H1 (cell line): ENCODE measurements around the gene IL12B. TPM values are rescaled to one million over a fixed set of nuclear protein-coding genes. Genes with fewer than 3 reads are reported as not detected.

Experiments used
- CTCF ChIA-PET: fragments of 300-600 bp; sonication (Branson Sonifier 250); formaldehyde crosslinking; loops from one replicate; lab custom pipeline; 2021; ENCODE audit not compliant: partially characterized antibody; lab: Charles Lee
- POLR2A ChIA-PET: fragments of 300-600 bp; sonication (Branson Sonifier 250); formaldehyde crosslinking; loops from one replicate; lab custom pipeline; 2021; ENCODE audit warnings: inconsistent platforms; ENCODE audit not compliant: partially characterized antibody; lab: Charles Lee
- DNase-seq, 2 experiments: peaks; one replicate each; pipeline versions ENCODE4 v3.0.0 to v3.0.0-alpha.2; 2010 to 2022; ENCODE audit warnings: low spot score in 2 of 2, low read depth in 1 of 2, mixed read lengths in 1 of 2
- FAIRE-seq: peaks from 2 replicates; lab custom pipeline; 2011; peaks lifted over from hg19 to GRCh38; lab: Jason Lieb, UNC
- H2AFZ ChIP-seq: 2 replicates; pipeline ENCODE4 v1.8.1; 2012; ENCODE audit warnings: low read length, inconsistent platforms
- H2AK5ac ChIP-seq: 2 replicates; pipeline ENCODE4 v1.6.1; 2013; ENCODE audit warnings: low read depth, low read length
- H2BK120ac ChIP-seq: replicated peaks from 2 replicates; pipeline ENCODE3; 2013; ENCODE audit warnings: low read depth, low read length, inconsistent platforms
- H2BK12ac ChIP-seq: 2 replicates; pipeline ENCODE4 v1.6.1; 2013; ENCODE audit warnings: low read depth, low read length
- H2BK15ac ChIP-seq: 2 replicates; pipeline ENCODE4 v1.6.1; 2013; ENCODE audit warnings: low read length
- H2BK20ac ChIP-seq: 2 replicates; pipeline ENCODE4 v1.6.1; 2013; ENCODE audit warnings: low read length
- H2BK5ac ChIP-seq: 2 replicates; pipeline ENCODE4 v1.6.1; 2013; ENCODE audit warnings: low read depth, low read length
- H3K14ac ChIP-seq: 2 replicates; pipeline ENCODE4 v1.6.1; 2013; ENCODE audit warnings: inconsistent platforms; ENCODE audit not compliant: insufficient read length
- H3K18ac ChIP-seq: 2 replicates; pipeline ENCODE4 v1.6.1; 2013; ENCODE audit warnings: low read length; ENCODE audit errors: extremely low read depth
- H3K23ac ChIP-seq: 2 replicates; pipeline ENCODE4 v1.6.1; 2013; ENCODE audit warnings: inconsistent platforms; ENCODE audit not compliant: insufficient read length
- H3K23me2 ChIP-seq: 2 replicates; pipeline ENCODE4 v1.6.1; 2013; ENCODE audit warnings: low read depth, low read length
- H3K27ac ChIP-seq: 2 replicates; pipeline ENCODE4 v1.6.1; 2011; ENCODE audit warnings: low read depth, low read length, inconsistent platforms
- H3K27me3 ChIP-seq, 4 experiments: replicated peaks in 1 of 4; 1 replicate in 1 of 4; 2 replicates in 3 of 4; pipeline versions ENCODE4 v1.6.1 to v1.8.1; 2011 to 2013; ENCODE audit warnings: low read length in 3 of 4, mild to moderate bottlenecking in 3 of 4, inconsistent platforms in 2 of 4, mixed read lengths in 2 of 4, moderate library complexity in 1 of 4; ENCODE audit not compliant: control insufficient read depth in 3 of 4, insufficient read depth in 3 of 4; ENCODE audit errors: extremely low read depth in 1 of 4
- H3K36me3 ChIP-seq, 4 experiments: 2 replicates each; pipeline versions ENCODE4 v1.6.1 to v1.8.1; 2011 to 2013; ENCODE audit warnings: mild to moderate bottlenecking in 4 of 4, low read length in 3 of 4, moderate library complexity in 2 of 4, control low read depth in 1 of 4, inconsistent platforms in 1 of 4; ENCODE audit not compliant: insufficient read depth in 4 of 4, control insufficient read depth in 2 of 4
- H3K4ac ChIP-seq: replicated peaks from 2 replicates; pipeline ENCODE3; 2013; ENCODE audit warnings: low read length, low read depth, mixed read lengths, inconsistent platforms; ENCODE audit not compliant: insufficient read length
- H3K4me1 ChIP-seq, 4 experiments: replicated peaks in 1 of 4; 1 replicate in 1 of 4; 2 replicates in 3 of 4; pipeline versions ENCODE4 v1.6.1 to v1.8.1; 2011 to 2013; ENCODE audit warnings: low read length in 3 of 4, inconsistent platforms in 2 of 4, mixed read lengths in 1 of 4; ENCODE audit not compliant: insufficient read depth in 4 of 4, control insufficient read depth in 3 of 4
- H3K4me2 ChIP-seq, 2 experiments: 2 replicates each; pipeline versions ENCODE4 v1.6.1 to v1.8.1; 2011 to 2013; ENCODE audit warnings: low read depth in 2 of 2, low read length in 2 of 2, control low read depth in 1 of 2, inconsistent platforms in 1 of 2, mild to moderate bottlenecking in 1 of 2; ENCODE audit not compliant: insufficient read depth in 1 of 2
- H3K4me3 ChIP-seq, 4 experiments: fragments of 200-600, 300-600 bp in 1 of 4; sonication (generic), shearing (Covaris generic), sonication (Bioruptor Twin) in 1 of 4; 2 replicates each; pipeline versions ENCODE4 v1.5.1 to v1.8.1; 2011 to 2016; ENCODE audit warnings: low read length in 4 of 4, low read depth in 3 of 4, control low read depth in 2 of 4, inconsistent platforms in 2 of 4, mild to moderate bottlenecking in 2 of 4, mixed read lengths in 1 of 4, moderate library complexity in 1 of 4; ENCODE audit not compliant: insufficient read depth in 2 of 4; ENCODE audit errors: extremely low read depth in 1 of 4
- H3K56ac ChIP-seq: replicated peaks from 2 replicates; pipeline ENCODE3; 2013; ENCODE audit warnings: low read depth, mild to moderate bottlenecking, mixed read lengths, low read length, inconsistent platforms; ENCODE audit not compliant: insufficient read length
- H3K79me1 ChIP-seq: 2 replicates; pipeline ENCODE4 v1.6.1; 2013; ENCODE audit warnings: low read depth, low read length, control low read depth
- H3K79me2 ChIP-seq, 2 experiments: 2 replicates each; pipeline versions ENCODE4 v1.6.1 to v1.8.1; 2012 to 2013; ENCODE audit warnings: low read length in 2 of 2, mild to moderate bottlenecking in 2 of 2, inconsistent platforms in 1 of 2; ENCODE audit not compliant: insufficient read depth in 2 of 2, control insufficient read depth in 1 of 2
- H3K9ac ChIP-seq, 4 experiments: replicated peaks in 1 of 4; 1 replicate in 1 of 4; 2 replicates in 3 of 4; pipeline versions ENCODE4 v1.6.1 to v1.8.1; 2011 to 2013; ENCODE audit warnings: low read depth in 3 of 4, low read length in 3 of 4, control low read depth in 2 of 4, mild to moderate bottlenecking in 2 of 4, moderate library complexity in 2 of 4, inconsistent platforms in 1 of 4; ENCODE audit errors: extremely low read depth in 1 of 4
- H3K9me3 ChIP-seq, 2 experiments: 2 replicates each; pipeline versions ENCODE4 v1.6.1 to v1.8.1; 2012 to 2013; ENCODE audit warnings: mild to moderate bottlenecking in 2 of 2, moderate library complexity in 2 of 2, control low read depth in 1 of 2, inconsistent platforms in 1 of 2, low read depth in 1 of 2, low read length in 1 of 2, mixed read lengths in 1 of 2; ENCODE audit not compliant: insufficient read depth in 2 of 2
- H4K20me1 ChIP-seq, 2 experiments: replicated peaks in 1 of 2; 2 replicates each; pipeline versions ENCODE3 to v1.8.1; 2011 to 2013; ENCODE audit warnings: inconsistent platforms in 2 of 2, low read length in 2 of 2, mild to moderate bottlenecking in 1 of 2; ENCODE audit not compliant: insufficient read depth in 2 of 2, control insufficient read depth in 1 of 2
- H4K5ac ChIP-seq: 2 replicates; pipeline ENCODE4 v1.6.1; 2013; ENCODE audit warnings: low read length, low read depth, mixed read lengths, inconsistent platforms; ENCODE audit not compliant: insufficient read length
- H4K8ac ChIP-seq: 2 replicates; pipeline ENCODE4 v1.8.0; 2013; ENCODE audit warnings: mild to moderate bottlenecking, moderate library complexity, low read length, inconsistent platforms; ENCODE audit not compliant: insufficient read depth; ENCODE audit errors: extremely low read depth
- H4K91ac ChIP-seq: replicated peaks from 2 replicates; pipeline ENCODE3; 2013; ENCODE audit warnings: low read length, mixed read lengths, inconsistent platforms; ENCODE audit not compliant: insufficient read length
- CTBP2 ChIP-seq: IDR thresholded peaks from 2 replicates; pipeline ENCODE4 v1.7.0; 2011; ENCODE audit warnings: borderline replicate concordance, mild to moderate bottlenecking, moderate library complexity, mixed read lengths, low read length; ENCODE audit not compliant: insufficient read depth, insufficient read length
- WGBS, 2 experiments: shearing (Covaris generic) in 1 of 2; methylation state at CpG; one replicate each; pipeline versions ENCODE4 v1.1.6 to v1.1.7; 2013 to 2015; ENCODE audit warnings: low lambda C conversion rate in 2 of 2, mixed read lengths in 2 of 2, inconsistent platforms in 1 of 2, low coverage in 1 of 2, missing lambda C conversion rate in 1 of 2; ENCODE audit not compliant: insufficient replicate concordance in 2 of 2, insufficient coverage in 1 of 2, insufficient read length in 1 of 2; ENCODE audit errors: extremely low coverage in 1 of 2, missing lambda C conversion rate in 1 of 2; 5-methylcytosine and 5-hydroxymethylcytosine counted together
- polyA plus RNA-seq, 7 experiments: library from polyadenylated mRNA; depleted of rRNA in 3 of 7; stranded (reverse) in 5 of 7; unstranded in 2 of 7; fragments of >200 nt in 5 of 7; fragments of 200-250 nt in 2 of 7; gene quantifications; 1 replicate in 5 of 7; 2 replicates in 1 of 7; 4 replicates in 1 of 7; pipeline versions ENCODE4 v1.2.1 to v1.2.3, GENCODE V29; 2011 to 2013; ENCODE audit warnings: missing spikeins in 2 of 7, mixed read lengths in 2 of 7
- total RNA-seq: library from RNA; stranded (reverse); fragmentation: NEBNext Ultra II Directional; extraction: Animal tissue kit (Norgen Biotek cat#: 25700); gene quantifications from 2 replicates; pipeline ENCODE4 v1.2.1, GENCODE V29; 2021

Gene IL12B
- total and polyA plus RNA-seq, 2 of the 8 experiments (the other 6 are each of a cell fraction or from before 2014, with no cell fraction given): not detected

- no peak for DNase-seq
Measured at GRCh38 chr5:159319832-159320231, 10.5 kb downstream of the IL12B start.

More at GRCh38 chr5:159319832-159320231, 10.5 kb downstream of the IL12B start:
- no peaks in the 10 kb centered on the region for H3K23me2 ChIP-seq
- H3K23ac ChIP-seq: no peak overlapping the region
- no peak overlapping the region for H2BK20ac ChIP-seq
- H3K18ac ChIP-seq: no peak overlapping the region
- no peak overlapping the region for H3K9ac ChIP-seq
- H3K27ac ChIP-seq: no peak overlapping the region
- H3K79me1 ChIP-seq: no peaks in the 10 kb centered on the region
- no peak overlapping the region for H2BK5ac ChIP-seq
- no peak overlapping the region for H2BK12ac ChIP-seq
- no peak overlapping the region for H4K5ac ChIP-seq
- H2AFZ ChIP-seq: no peak overlapping the region
- ChIA-PET POLR2A (no interaction called here), CTCF (interaction anchor here (1.0 to 1.5 kb wide), 4 partner anchors 10 to 163 kb away, joined by 3 to 8 read pairs (median 3); no protein-coding TSS in a partner anchor)
- H4K20me1 ChIP-seq: no peaks in the 10 kb centered on the region
- H4K91ac ChIP-seq: no peak overlapping the region
- no peak overlapping the region for H3K4me3 ChIP-seq
- H3K14ac ChIP-seq: no peak overlapping the region
- H4K8ac ChIP-seq: no peak overlapping the region
- WGBS, 2 experiments: 83% methylated on average over 2 of the region's 2 CpGs; no CpG with 5 or more reads in 1 of the 2 experiments
- H3K9me3 ChIP-seq: no peaks in the 10 kb centered on the region
- no peak for TF ChIP-seq CTBP2
- no peak overlapping the region for H2BK15ac ChIP-seq
- no peaks in the 10 kb centered on the region for H3K79me2 ChIP-seq
- no peak overlapping the region for H3K4ac ChIP-seq
- FAIRE-seq: no peak
- no peak overlapping the region for H3K4me2 ChIP-seq
- no peaks in the 10 kb centered on the region for H3K36me3 ChIP-seq
- H3K27me3 ChIP-seq: no peaks in the 10 kb centered on the region
- no peak overlapping the region for H2AK5ac ChIP-seq
- no peak overlapping the region for H3K56ac ChIP-seq
- no peaks in the 10 kb centered on the region; a peak in 1 of 7 replicates for H3K4me1 ChIP-seq
- H2BK120ac ChIP-seq: no peak overlapping the region
